A549 (cell line): ENCODE data around the gene SACS.

Experiments used
- ESRRA ChIP-seq: fragments of 150-350 bp; IDR thresholded peaks from 2 replicates; pipeline ENCODE4 v1.6.1; 2014; ENCODE audit warnings: mild to moderate bottlenecking, low read length, borderline replicate concordance
- HOXA7 ChIP-seq: fragments of 250-450 bp; sonication (Bioruptor Pico); IDR thresholded peaks from 2 replicates; pipeline ENCODE4 v1.5.0; 2020; ENCODE audit warnings: mild to moderate bottlenecking, moderate library complexity

- TF ChIP-seq HOXA7 (CRISPR knock-in tag) = no peak
- TF ChIP-seq ESRRA = no peak
Observed at GRCh38 chr13:23348262-23349127, 85.0 kb downstream of the SACS start.
